Hematopoietic multipotent progenitor cell treated with erythropoietin and hydrocortisone succinate and interleukin-3 and kit ligand, for 4 days (in vitro differentiated cells): Measurements from ENCODE around the gene PDXDC1.
"Not testable (repeated sequence)": the region's sequence is repeated elsewhere in the genome, so short reads cannot be mapped to it uniquely, and the experiment has no call there.

Experiments used
- DNase-seq: peaks from one replicate; pipeline ENCODE4 v3.0.0-alpha.2; 2015

Gene PDXDC1

GRCh38 chr16:15168953-15169652 is 194.3 kb downstream of the PDXDC1 start:
- not testable (repeated sequence) for DNase-seq

DNA sequence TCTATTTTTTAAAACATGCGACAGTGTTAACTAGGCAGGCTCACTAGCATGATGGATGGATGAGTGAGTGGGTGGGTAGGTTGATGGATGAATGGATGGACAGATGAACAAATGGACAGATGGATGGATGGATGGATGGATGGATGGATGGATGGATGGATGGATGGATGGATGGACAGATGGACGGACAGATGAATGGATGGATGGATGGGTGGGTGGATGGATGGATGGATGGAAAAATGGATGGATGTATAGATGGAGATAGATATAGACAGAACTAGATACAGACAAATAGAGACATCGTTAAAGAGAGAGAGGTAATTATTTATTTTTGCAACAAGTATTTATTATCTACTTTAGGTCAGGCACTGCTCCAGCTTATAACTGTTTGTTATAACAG is 205.1 kb downstream of the PDXDC1 start:
- not testable (repeated sequence) for DNase-seq

GRCh38 chr16:15180946-15181345 is 206.1 kb downstream of the PDXDC1 start:
- DNase-seq = not testable (repeated sequence)

- DNase-seq = not testable (repeated sequence)
These were observed 209.2 kb downstream of the PDXDC1 start for GRCh38 chr16:15184000-15184399.
